ENCODE data around the gene SPRYD4. TPM values are rescaled to one million over a fixed set of nuclear protein-coding genes. Genes with fewer than 3 reads are reported as not detected.

Gene SPRYD4
- total and polyA plus RNA-seq, 9 of the 15 experiments (the other 6 are each of a cell fraction or from before 2014, with no cell fraction given), result 1.8 to 4.7 (median 2.8) TPM

GRCh38 chr12:56448860-56449621 lies 19.3 kb upstream of the SPRYD4 start, which contains the start of gene TIMELESS (continued):
- TF ChIP-seq THRA (IDR thresholded peaks at IDR 0.05) (no peak), BRF1 (IDR thresholded peaks at IDR 0.05; ENCODE audit: borderline replicate concordance, extremely low read depth, insufficient read length) (no peak), ZNF184 (CRISPR knock-in tag; IDR thresholded peaks at IDR 0.05) (no peak), HNRNPL (IDR thresholded peaks at IDR 0.05; ENCODE audit: low read depth, low read length) (no peak), ZNF830 (CRISPR knock-in tag; IDR thresholded peaks at IDR 0.05) (0 out of 2 replicates have a peak, but pooled peaks have one; percentile 53), YY1 (IDR thresholded peaks at IDR 0.05; ENCODE audit: borderline replicate concordance in 1 of 3, control insufficient read depth in 1 of 3, extremely low read depth in 1 of 3, insufficient read depth in 3 of 3, insufficient read length in 1 of 3, insufficient replicate concordance in 2 of 3, low read depth in 1 of 3, low read length in 2 of 3) (peak in 1 of 3 experiments; percentile 58), HDAC1 (IDR thresholded peaks at IDR 0.05) (peak in 1 of 2 experiments; percentile 88; a peak in 2 of 4 replicates), ZNF644 (tag; IDR thresholded peaks at IDR 0.05; ENCODE audit: low read depth) (no peak), ZNF668 (CRISPR knock-in tag; IDR thresholded peaks at IDR 0.05) (no peak), MCM2 (IDR thresholded peaks at IDR 0.05; ENCODE audit: low read depth) (no peak), JUN (IDR thresholded peaks at IDR 0.05; ENCODE audit: borderline replicate concordance, low read depth, low read length) (no peak), JUN (CRISPR knock-in tag; IDR thresholded peaks at IDR 0.05; ENCODE audit: borderline replicate concordance) (peak; percentile 58; the same call in 1 of the 2 replicates), EP400 (IDR thresholded peaks at IDR 0.05) (peak; percentile 92), RUNX1 (IDR thresholded peaks at IDR 0.05; ENCODE audit: low read depth) (no peak), POLR2A (conservative IDR thresholded peaks at IDR 0.05) (peak; percentile 95), SAP30 (IDR thresholded peaks at IDR 0.05; ENCODE audit: borderline replicate concordance, insufficient read depth, low read depth, low read length, poor library complexity, severe bottlenecking) (peak; percentile 94), POU5F1 (IDR thresholded peaks at IDR 0.05; ENCODE audit: borderline replicate concordance, low read depth, low read length, partially characterized antibody) (no peak), IFI16 (CRISPR knock-in tag; IDR thresholded peaks at IDR 0.05) (no peak), ZNF395 (CRISPR knock-in tag; IDR thresholded peaks at IDR 0.05) (peak; percentile 41; the same call in 1 of the 2 replicates), E2F3 (CRISPR knock-in tag; IDR thresholded peaks at IDR 0.05) (peak; percentile 98), YBX1 (IDR thresholded peaks at IDR 0.05) (no peak), ETV5 (CRISPR knock-in tag; IDR thresholded peaks at IDR 0.05; ENCODE audit: low read depth) (peak; percentile 27; the same call in 1 of the 2 replicates)
- TF ChIP-seq, protein P1, sequence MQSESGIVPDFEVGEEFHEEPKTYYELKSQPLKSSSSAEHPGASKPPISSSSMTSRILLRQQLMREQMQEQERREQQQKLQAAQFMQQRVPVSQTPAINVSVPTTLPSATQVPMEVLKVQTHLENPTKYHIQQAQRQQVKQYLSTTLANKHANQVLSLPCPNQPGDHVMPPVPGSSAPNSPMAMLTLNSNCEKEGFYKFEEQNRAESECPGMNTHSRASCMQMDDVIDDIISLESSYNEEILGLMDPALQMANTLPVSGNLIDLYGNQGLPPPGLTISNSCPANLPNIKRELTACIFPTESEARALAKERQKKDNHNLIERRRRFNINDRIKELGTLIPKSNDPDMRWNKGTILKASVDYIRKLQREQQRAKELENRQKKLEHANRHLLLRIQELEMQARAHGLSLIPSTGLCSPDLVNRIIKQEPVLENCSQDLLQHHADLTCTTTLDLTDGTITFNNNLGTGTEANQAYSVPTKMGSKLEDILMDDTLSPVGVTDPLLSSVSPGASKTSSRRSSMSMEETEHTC (IDR thresholded peaks at IDR 0.05), result 0 out of 2 replicates have a peak, but pooled peaks have one; percentile 40
- TF ChIP-seq, protein P2, sequence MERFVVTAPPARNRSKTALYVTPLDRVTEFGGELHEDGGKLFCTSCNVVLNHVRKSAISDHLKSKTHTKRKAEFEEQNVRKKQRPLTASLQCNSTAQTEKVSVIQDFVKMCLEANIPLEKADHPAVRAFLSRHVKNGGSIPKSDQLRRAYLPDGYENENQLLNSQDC (CRISPR knock-in tag; IDR thresholded peaks at IDR 0.05), result 0 out of 2 replicates have a peak, but pooled peaks have one; percentile 2

Data from K562 (cell line).